CD4-positive, alpha-beta T cell treated with Interleukin-15 for 4 hours (primary cell): ENCODE measurements around the gene FKBP2.
A peak's percentile ranks its signal among the peaks of the same experiment; 100 is the strongest.

Experiments used
- DNase-seq: peaks from one replicate; pipeline ENCODE4 v3.0.0-alpha.2; 2020; ENCODE audit warnings: low spot score

The FKBP2 gene

GRCh38 chr11:64240435-64241240 lies at the start of gene FKBP2:
Gene FKBP2, plus strand, starts transcription at chr11:64241095. Its CDS starts 1,293 bp downstream, at chr11:64242388.
- DNase-seq, result peak; percentile 98

GRCh38 chr11:64192434-64192833 lies 48.5 kb upstream of the FKBP2 start:
- no peak for DNase-seq

- DNase-seq, result no peak
Observed at GRCh38 chr11:64196626-64197025, 44.3 kb upstream of the FKBP2 start.

GRCh38 chr11:64198511-64198910 lies 42.4 kb upstream of the FKBP2 start:
- DNase-seq, result no peak

- no peak for DNase-seq
Observed at GRCh38 chr11:64201543-64201942, 39.4 kb upstream of the FKBP2 start.

GRCh38 chr11:64202992-64203391 lies 37.9 kb upstream of the FKBP2 start:
- DNase-seq, result no peak

GRCh38 chr11:64203421-64204079 lies 37.3 kb upstream of the FKBP2 start:
- DNase-seq, result no peak

- DNase-seq, result no peak
Observed at GRCh38 chr11:64204080-64204440, 36.8 kb upstream of the FKBP2 start.

- peak; percentile 89 for DNase-seq
Observed at GRCh38 chr11:64204464-64204989, 36.4 kb upstream of the FKBP2 start.

- peak; percentile 73 for DNase-seq
Observed at GRCh38 chr11:64206457-64207255, 34.2 kb upstream of the FKBP2 start, which contains the start of gene FERMT3. Gene FERMT3, plus strand, starts transcription at chr11:64206721. Its CDS starts 644 bp downstream, at chr11:64207365.

GRCh38 chr11:64207256-64208085 lies 33.4 kb upstream of the FKBP2 start:
- DNase-seq, result peak; percentile 79

- no peak for DNase-seq
Observed at GRCh38 chr11:64208086-64208795, 32.7 kb upstream of the FKBP2 start.

GRCh38 chr11:64208796-64209562 lies 31.9 kb upstream of the FKBP2 start:
- DNase-seq, result no peak

- no peak for DNase-seq
Observed at GRCh38 chr11:64209563-64209843, 31.4 kb upstream of the FKBP2 start.

- DNase-seq, result no peak
Observed at GRCh38 chr11:64210301-64211020, 30.4 kb upstream of the FKBP2 start.

GRCh38 chr11:64211181-64211872 lies 29.6 kb upstream of the FKBP2 start:
- no peak for DNase-seq

- DNase-seq, result no peak
Observed at GRCh38 chr11:64216879-64217278, 24.0 kb upstream of the FKBP2 start.

- DNase-seq, result no peak
Observed at GRCh38 chr11:64218628-64219353, 22.1 kb upstream of the FKBP2 start.
